Coronary artery (tissue), 2 donors: ENCODE measurements around the gene DPP7.
"Not testable (repeated sequence)": the region's sequence is repeated elsewhere in the genome, so short reads cannot be mapped to it uniquely, and the experiment has no call there.

ENCODE experiments used
- DNase-seq: peaks from one replicate; pipeline ENCODE4 v3.0.0-alpha.2; 2017; ENCODE audit warnings: low spot score
- H3K27ac ChIP-seq, 2 donors: fragments of 200-600 bp; sonication (generic); one replicate each; pipeline ENCODE4 v1.5.1; 2016 to 2019
- H3K4me3 ChIP-seq: fragments of 200-600 bp; sonication (generic); 2 replicates; pipeline ENCODE4 v1.5.1; 2016; ENCODE audit warnings: mild to moderate bottlenecking, moderate library complexity
- CTCF ChIP-seq: fragments of 200-600 bp; sonication (generic); IDR thresholded peaks from one replicate; pipeline ENCODE4 v1.5.1; 2019; ENCODE audit warnings: antibody characterized with exemption

Gene DPP7

GRCh38 chr9:137066096-137066861, 48.3 kb downstream of the DPP7 start:
- H3K4me3 ChIP-seq: no peak overlapping the region
- DNase-seq: no peak
- no peak for TF ChIP-seq CTCF
- H3K27ac ChIP-seq: no peak overlapping the region

DNA sequence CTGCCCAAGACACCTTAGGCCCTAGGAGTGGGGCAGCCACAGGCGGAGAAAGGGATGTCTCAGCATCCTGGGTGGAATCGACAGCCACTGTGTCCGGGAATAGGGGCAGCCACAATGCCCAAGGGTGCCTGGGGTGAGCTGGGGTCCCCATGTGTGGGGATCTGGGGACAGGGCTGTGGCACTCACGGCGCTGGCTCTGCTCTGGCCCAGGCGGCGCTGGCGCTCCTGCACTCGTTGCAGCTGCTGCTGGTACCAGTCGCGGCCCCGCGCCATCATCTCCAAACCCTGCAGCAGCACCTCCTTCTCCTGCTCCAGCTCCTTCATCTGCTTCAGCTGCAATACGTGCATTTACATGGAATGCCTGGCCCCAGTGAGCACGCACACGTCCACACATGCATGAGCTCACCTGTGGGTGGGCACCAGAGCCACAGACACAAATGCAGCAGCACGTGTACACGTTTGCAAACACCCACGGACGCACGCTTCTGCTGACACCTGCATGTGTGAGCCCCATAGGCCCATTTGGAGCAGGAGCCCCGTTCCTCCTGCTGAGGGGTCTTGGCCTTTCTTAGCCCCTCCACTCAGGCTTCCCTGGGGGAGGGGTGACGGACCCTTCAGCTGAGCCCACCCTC, 49.1 kb downstream of the DPP7 start:
- Histone ChIP-seq H3K27ac (no peak overlapping the region), H3K4me3 (no peak overlapping the region)
- DNase-seq: no peak
- no peak for TF ChIP-seq CTCF

GRCh38 chr9:137064880-137065164, 49.7 kb downstream of the DPP7 start:
- Histone ChIP-seq H3K27ac (no peak overlapping the region), H3K4me3 (no peak overlapping the region)
- TF ChIP-seq CTCF: no peak
- DNase-seq: no peak

GRCh38 chr9:137064027-137064879, 50.3 kb downstream of the DPP7 start:
- H3K27ac ChIP-seq: no peak overlapping the region
- no peak overlapping the region for H3K4me3 ChIP-seq
- no peak for DNase-seq
- TF ChIP-seq CTCF: peak; percentile 94

DNA sequence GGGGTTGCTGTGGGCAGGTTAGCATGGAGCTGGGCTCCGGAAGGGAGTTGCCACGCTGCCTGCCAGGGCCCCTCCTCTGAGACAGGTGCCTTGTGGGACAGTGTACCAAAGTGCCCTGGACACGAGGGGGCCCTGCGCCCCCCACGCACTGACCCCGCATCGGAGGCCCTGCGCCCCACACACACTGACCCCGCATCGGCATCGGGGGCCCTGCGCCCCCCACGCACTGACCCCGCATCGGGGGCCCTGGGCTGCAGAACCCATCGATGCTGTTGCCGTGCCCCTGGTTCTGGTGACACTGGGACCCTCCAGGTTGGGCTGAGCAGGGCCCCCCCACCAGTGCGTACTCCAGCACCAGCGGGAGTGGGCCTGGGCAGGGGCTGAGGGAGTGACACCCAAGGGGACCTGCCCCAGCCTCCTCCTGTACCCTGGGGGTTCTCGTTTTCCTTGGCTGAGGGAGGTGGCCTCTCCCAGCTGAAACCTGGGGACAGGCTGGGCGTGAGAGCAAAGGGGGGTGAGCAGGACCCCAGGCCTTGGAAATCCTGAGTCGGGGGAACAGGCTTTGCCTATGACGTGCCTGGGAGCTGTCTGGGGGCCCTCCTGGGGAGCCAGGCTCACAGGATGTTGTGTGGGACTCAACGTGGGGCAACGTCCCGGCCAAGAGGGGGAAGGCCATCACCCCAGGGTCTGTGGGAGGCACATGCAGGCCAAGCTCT, 51.1 kb downstream of the DPP7 start:
- DNase-seq: no peak
- H3K4me3 ChIP-seq: no peak overlapping the region
- H3K27ac ChIP-seq: no peak overlapping the region
- no peak for TF ChIP-seq CTCF

DNA sequence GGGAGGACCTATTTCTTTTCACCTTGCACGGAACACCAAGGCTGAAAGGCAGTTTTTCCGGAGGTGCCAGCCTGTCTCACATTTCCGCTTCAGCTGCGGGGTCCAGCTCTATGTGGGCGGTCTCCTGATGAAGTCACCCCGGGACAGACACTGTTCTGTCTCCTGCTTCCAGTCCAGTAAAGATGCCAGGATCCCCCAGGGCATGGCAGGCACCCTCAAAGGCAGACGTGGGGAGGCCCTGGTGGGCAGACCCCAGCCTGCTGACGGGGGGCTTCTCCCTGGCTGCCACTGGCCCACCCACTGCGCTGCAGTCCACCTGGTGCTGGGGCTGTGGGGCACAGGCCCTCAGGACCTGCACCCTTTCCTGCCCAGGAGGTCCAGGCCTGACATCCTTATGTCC, 51.7 kb downstream of the DPP7 start:
- not testable (repeated sequence) for H3K27ac ChIP-seq, H3K4me3 ChIP-seq, DNase-seq

DNA sequence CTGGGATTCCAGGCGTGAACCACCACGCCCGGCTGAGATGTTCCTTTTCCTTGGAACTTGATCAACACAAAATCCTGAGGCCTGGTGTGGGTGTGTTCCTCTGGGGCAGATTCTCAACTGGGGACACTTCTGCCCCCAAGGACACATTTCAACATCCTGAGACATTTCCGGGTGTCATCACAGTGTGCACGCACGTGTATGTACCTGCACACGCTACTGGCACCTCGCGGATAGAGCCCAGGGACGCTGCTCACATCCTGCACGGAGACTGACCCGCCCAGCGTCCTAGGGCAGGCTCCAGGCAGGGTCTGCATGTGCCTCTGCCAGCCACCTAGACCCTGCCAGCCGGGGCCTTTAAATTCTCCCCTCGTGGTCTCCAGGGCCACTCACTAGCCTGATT, 52.1 kb downstream of the DPP7 start:
- DNase-seq: no peak
- Histone ChIP-seq H3K27ac (no peak overlapping the region), H3K4me3 (no peak overlapping the region)
- no peak for TF ChIP-seq CTCF
